Stimulated activated CD4-positive, alpha-beta T cell treated with anti-CD3 and anti-CD28 coated beads, Interleukin-1b, Interleukin-23, amount 100 ng/mL, for 48 hours (primary cell): ENCODE measurements around the gene NR1H3.
"Not testable (repeated sequence)": the region's sequence is repeated elsewhere in the genome, so short reads cannot be mapped to it uniquely, and the experiment has no call there.

ENCODE experiments used
- DNase-seq: peaks from one replicate; pipeline ENCODE4 v3.0.0-alpha.2; 2020

NR1H3 gene

GRCh38 chr11:47257517-47258316 lies at the start of gene NR1H3:
TSS of gene NR1H3 (plus strand) at chr11:47257996. CDS start at chr11:47259217, 1,221 bp downstream.
- DNase-seq, result no peak

DNA sequence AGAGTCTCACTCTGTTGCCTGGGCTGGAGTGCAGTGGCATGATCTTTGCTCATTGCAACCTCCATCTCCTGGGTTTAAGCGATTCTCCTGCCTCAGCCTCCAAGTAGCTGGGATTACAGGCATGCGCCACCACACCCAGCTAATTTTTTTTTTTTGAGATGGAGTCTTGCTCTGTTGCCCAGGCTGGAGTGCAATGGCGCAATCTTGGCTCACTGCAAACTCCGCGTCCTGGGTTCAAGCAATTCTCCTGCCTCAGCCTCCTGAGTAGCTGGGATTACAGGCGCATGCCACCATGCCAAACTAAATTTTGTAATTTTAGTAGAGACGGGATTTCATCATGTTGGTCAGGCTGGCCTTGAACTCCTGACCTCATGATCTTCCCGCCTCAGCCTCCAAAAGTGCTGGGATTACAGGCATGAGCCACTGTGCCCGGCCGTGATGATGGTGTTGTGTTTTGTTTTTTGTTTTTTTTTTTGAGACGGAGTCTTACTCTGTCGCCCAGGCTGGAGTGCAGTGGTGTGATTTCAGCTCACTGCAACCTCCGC lies 49.7 kb upstream of the NR1H3 start:
- not testable (repeated sequence) for DNase-seq

GRCh38 chr11:47208628-47209027 lies 49.2 kb upstream of the NR1H3 start:
- no peak for DNase-seq

- no peak for DNase-seq
Observed at GRCh38 chr11:47212938-47213337, 44.9 kb upstream of the NR1H3 start.

DNA sequence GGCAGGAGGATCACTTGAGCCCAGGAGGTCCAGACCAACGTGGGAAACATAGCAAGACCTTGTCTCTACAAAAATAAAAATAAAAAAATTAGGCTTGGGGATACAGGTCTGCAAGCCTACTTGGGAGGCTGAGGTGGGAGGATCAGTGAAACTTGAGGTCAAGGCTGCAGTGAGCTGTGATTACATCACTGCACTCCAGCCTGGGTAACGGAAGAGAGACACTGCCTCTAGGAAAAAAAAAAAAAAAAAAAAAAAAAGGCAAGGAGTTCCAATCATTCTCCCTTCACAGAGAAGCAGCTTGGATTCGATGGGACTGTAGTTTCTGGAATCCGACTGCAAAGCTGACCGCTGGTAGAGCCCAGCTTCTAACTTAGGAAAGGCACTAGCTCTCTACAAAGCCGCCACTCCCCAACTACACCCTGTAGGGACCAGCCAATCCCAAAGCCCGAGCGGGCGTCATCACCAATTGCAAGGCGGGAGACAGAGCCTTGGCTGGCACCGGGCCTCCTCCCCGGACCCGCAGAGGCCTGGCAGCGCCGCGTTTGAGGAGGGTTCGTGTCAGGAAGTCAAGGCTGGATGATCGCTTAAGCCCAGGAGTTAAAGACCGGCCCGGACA lies 43.7 kb upstream of the NR1H3 start:
- DNase-seq, result peak; percentile 91

DNA sequence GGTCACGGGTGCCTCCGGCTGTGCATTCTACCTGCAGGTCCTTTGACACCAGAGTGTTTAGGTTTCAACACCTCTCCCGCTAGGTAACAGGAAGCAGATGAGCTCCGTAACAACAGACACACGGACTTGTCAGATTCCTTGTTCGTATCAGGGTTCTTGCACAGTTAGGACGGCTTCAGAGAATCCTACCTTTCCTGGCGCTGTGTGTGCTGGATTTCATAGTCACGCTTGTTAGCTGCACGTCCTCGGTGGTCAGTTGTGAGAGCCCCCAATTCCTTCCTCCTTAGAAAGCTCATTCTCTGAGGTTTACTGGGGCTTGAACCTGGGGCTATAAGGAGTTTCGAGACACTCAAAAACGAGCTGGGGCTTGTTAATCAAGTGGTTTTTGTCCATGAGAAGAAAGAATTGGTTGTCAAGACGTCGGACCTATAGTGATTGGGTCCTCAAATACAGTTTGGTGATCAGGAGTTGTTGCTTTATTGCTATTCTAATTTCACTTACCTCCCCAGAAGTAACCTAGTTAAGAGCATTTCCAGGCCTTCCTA lies 42.4 kb upstream of the NR1H3 start:
- DNase-seq, result no peak

- DNase-seq, result peak; percentile 74
Observed at GRCh38 chr11:47216121-47216798, 41.5 kb upstream of the NR1H3 start.

DNA sequence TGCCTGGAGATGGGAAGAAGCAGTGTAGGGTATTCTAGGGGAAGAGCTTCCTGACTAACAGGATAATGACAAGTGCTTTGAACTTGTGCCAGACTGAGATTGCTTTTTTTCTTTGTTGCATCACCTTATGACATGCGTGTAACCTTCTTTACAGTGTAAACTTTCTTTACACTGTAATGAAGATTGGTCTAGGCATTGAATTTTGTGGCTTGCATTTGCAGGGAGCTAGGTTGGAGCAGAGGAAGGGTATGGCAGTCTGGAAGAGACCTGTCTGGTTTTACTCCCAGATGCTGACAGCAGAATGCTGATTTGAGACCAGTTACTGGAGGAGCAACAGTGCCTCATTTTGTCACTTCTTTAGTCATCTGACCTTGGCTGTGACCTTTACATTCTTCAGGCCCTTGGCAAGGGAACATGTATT lies 37.4 kb upstream of the NR1H3 start:
- no peak for DNase-seq

GRCh38 chr11:47222696-47223095 lies 35.1 kb upstream of the NR1H3 start:
- DNase-seq, result no peak

DNA sequence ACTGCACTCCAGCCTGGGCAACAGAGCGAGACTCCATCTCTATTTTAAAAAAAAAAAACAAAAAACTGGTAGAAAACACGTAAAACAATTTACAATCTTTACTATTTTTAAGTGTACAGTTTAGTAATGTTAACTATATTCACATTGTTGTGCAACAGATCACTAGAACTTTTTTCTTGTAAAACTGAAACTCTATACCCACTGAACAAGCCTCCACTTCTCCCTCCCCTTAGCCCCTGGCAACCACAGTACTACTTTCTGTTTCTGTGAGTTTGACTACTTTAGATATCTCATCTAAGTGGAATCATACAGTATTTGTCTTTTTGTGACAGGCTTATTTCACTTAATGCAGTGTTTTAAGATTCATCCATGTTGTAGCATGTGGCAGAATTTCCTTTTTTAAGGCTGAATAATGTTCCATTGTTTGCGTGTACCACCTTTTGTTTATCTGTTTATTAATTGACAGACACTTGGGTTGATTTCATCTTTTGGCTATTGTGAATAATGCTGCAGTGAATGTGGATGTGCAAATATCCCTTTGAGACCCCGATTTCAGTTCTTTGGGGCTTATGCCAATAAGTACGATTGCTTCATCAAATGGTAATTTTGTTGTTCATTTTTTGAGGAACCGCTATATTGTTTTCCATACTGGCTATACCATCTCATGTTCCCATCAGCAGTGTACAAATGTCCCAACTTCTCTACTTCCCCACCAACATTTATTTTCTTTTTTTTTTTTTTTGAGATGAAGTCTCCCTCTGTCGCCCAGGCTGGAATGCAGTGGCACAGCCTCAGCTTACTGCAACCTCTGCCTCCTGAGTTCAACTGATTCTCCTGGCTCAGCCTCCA lies 32.0 kb upstream of the NR1H3 start:
- peak; percentile 28 for DNase-seq

DNA sequence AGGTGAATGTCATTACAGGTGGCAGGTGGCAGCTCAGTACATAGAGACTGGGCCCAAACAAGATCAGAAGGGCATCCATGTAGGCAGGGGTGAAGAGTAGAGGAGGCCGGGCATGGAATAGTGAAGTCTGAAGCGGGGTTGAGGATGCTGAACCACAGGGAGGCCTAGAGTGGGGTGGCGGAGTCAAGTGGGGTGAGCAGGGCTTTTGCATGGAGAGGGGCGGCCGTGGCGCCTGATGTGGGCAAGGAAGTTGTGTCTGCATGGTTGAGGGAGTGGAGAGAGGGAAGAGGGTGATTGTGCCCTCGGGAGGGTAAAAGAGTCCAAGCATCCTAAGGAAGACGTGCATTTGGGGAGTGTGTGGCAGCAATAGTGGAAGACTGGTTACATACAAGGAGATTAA lies 28.6 kb upstream of the NR1H3 start:
- DNase-seq, result no peak

GRCh38 chr11:47233051-47233450 lies 24.7 kb upstream of the NR1H3 start:
- no peak for DNase-seq

DNA sequence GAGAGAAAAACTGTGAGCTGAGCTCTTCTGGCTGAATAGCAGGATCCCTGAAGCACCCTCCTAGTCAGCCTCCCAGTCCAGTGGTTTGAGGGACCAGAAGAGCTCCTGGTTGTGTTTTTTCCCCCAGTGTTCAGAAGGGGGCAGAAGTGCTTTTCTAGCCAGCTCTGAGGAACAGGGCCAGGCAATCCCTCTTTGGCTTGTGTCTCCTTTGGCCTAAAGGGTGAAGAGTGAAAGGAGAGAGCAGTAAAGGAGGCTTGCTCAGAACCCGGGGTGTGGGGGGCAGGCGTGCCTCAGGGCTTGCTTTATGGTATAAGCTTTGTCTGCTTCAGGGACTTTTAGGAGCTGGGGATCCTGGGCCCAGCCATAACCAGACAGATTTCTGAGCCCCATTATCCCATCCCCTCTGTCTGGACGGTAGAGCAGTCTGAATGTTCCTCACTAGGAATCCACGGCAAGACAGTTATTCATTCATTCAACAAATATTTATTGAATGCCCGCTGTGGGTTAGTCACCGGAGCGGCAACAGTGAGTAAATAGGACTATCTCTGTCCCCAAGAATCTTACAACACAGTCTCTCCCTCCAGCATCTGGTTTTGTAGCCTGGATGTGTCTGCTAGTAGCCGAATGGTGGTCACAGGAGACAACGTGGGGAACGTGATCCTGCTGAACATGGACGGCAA lies 23.7 kb upstream of the NR1H3 start:
- no peak for DNase-seq

GRCh38 chr11:47234669-47235100 lies 23.1 kb upstream of the NR1H3 start:
- peak; percentile 16 for DNase-seq

DNA sequence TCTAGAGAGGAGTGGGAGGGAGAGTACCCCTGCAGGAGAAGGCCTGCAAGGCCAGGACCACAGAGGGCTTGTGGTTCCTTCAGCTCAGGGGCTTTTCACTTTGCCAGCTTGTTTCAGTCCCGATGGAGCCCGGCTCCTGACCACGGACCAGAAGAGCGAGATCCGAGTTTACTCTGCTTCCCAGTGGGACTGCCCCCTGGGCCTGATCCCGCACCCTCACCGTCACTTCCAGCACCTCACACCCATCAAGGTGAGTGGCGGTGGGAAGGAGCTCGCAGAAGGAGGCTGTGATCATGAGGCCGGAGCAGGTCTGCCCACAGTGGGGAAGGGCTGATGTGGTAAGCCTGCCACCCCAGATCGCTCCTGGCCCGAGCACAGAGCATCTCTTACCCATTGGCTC lies 22.6 kb upstream of the NR1H3 start:
- DNase-seq, result no peak

GRCh38 chr11:47236482-47236881 lies 21.3 kb upstream of the NR1H3 start:
- no peak for DNase-seq

DNA sequence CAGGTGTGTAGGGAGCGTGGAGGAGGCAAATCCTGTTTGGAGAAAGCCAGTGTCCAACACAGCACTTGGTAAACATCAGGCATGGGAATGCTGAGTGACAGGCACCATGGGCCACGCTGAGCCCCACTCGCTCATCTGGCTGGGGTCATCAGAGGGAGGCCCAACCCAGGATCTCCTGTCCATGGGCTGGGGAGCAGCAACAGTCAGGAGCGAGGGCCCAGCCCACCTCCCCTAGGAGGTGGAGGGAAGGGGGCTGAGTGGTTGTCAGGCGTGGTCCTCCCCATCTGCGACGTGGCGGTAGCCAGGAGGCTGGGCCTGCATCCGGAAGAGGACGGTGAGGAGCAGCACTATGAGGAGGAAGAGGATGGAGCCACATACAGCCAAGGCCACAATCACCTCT lies 17.9 kb upstream of the NR1H3 start:
- no peak for DNase-seq

DNA sequence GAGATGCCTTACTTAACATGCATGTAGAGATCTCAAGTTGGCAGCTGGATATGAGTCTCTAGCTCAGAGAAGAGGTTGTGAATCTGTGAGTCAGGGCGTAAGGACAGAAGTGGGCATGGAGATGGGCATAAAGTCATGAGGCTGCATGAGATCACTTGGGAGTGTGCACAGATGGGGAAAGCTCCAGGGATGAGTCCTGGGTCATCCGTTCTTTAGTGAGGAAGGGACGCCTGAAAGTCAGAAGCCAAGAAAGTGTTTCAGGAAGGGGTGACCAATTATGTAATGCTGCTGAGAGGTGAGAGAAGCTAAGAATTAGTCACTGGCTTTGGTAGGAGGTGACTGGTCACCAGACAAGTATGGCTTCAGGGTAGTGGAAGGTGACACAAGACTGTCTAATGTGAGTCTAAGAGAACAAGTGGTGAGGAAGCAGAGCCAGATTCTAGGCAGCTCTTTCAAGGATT lies 15.9 kb upstream of the NR1H3 start:
- DNase-seq, result no peak

DNA sequence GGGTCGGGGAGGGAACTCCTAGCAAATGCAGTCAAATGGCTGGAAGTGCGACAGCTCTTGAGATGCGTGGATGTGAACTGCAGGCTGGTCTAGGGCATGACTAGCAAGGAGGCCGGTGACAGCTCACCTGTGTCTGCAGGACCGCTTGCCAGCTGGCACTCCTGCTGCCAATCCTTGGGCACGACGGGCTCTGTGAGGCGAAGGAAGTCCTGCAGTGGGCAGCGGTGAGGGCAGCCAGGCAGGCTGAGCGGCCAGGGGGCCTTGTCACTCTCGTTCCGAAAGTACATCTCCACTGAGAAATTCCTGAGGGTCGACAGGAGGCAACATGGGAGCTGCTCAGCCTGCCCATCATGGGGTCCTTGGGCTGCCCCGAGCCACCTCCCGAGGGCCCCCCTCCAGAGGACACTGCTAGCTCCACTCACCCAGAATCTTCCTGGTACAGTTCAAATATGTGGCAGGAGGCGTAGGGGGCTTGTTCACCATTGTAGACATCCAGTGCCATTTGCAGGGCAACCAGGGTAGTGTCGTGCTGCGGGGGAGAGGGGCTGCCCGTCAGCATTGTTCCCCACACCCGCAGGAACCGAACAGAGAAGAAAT lies 15.1 kb upstream of the NR1H3 start:
- DNase-seq, result no peak

GRCh38 chr11:47243454-47243853 lies 14.3 kb upstream of the NR1H3 start:
- no peak for DNase-seq
